HEK293 (cell line): ENCODE data around the gene FIBCD1.

Experiments used
- TRIM28 ChIP-seq: IDR thresholded peaks from 2 replicates; pipeline ENCODE4 v1.6.1; 2011; ENCODE audit warnings: low read length, control low read depth, borderline replicate concordance
- ZBTB26 ChIP-seq: fragments of 450-650 bp; formaldehyde crosslinking; optimal IDR thresholded peaks from 2 replicates; pipeline ENCODE3; 2016; ENCODE audit warnings: missing biosample characterization, mild to moderate bottlenecking, missing genetic modification characterization
- ZNF514 ChIP-seq: fragments of 450-650 bp; formaldehyde crosslinking; IDR thresholded peaks from 2 replicates; pipeline ENCODE4 v1.5.1; 2016; ENCODE audit warnings: missing biosample characterization, missing genetic modification characterization
- ZNF629 ChIP-seq: fragments of 450-650 bp; formaldehyde crosslinking; IDR thresholded peaks from 2 replicates; pipeline ENCODE4 v1.5.1; 2017; ENCODE audit warnings: missing biosample characterization, missing genetic modification characterization
- TF ChIP-seq, protein P1 (sequence below): fragments of 450-650 bp; formaldehyde crosslinking; IDR thresholded peaks from 2 replicates; pipeline ENCODE4 v1.5.1; 2016; ENCODE audit warnings: missing biosample characterization, missing genetic modification characterization
- TF ChIP-seq, protein P2 (sequence below): IDR thresholded peaks from 2 replicates; pipeline ENCODE4 v1.6.1; 2011; ENCODE audit warnings: mild to moderate bottlenecking, low read depth, low read length, borderline replicate concordance

DNA sequence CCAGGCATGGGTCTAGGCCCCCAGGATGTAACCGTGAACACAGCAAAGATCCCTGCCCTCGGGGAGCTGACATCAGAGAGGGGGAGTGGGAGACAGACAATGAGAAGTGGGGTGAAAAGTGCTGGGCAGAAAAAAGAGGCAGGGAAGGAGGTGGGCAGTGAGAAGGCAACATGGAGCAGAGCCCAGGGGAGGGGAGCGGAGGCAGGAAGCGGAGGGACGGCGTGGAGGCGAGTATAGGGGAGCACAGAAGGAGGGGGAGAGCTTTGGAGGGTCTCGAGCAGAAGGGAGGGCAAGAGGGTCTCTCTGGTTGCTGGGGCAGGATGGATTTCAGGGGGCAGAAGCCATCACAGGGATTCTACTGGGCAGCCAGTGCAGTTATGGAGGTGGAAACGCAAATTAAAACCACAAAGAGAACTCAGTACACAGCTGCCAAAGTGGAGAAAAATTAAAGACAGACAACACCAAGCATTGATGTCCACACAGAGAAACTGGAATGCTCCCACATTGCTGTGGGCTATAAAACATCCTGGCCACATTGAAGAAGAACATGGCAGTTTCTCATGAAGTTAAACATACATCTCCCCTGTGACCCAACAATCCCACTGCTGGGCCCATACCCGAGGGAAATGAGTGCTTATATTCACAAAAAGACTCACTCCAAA is 48.8 kb upstream of the FIBCD1 start:
- TF ChIP-seq, protein P1, sequence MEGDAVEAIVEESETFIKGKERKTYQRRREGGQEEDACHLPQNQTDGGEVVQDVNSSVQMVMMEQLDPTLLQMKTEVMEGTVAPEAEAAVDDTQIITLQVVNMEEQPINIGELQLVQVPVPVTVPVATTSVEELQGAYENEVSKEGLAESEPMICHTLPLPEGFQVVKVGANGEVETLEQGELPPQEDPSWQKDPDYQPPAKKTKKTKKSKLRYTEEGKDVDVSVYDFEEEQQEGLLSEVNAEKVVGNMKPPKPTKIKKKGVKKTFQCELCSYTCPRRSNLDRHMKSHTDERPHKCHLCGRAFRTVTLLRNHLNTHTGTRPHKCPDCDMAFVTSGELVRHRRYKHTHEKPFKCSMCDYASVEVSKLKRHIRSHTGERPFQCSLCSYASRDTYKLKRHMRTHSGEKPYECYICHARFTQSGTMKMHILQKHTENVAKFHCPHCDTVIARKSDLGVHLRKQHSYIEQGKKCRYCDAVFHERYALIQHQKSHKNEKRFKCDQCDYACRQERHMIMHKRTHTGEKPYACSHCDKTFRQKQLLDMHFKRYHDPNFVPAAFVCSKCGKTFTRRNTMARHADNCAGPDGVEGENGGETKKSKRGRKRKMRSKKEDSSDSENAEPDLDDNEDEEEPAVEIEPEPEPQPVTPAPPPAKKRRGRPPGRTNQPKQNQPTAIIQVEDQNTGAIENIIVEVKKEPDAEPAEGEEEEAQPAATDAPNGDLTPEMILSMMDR (tag by site-specific recombination), result no peak
- TF ChIP-seq ZBTB26 (tag by site-specific recombination), result no peak
- TF ChIP-seq, protein P2, sequence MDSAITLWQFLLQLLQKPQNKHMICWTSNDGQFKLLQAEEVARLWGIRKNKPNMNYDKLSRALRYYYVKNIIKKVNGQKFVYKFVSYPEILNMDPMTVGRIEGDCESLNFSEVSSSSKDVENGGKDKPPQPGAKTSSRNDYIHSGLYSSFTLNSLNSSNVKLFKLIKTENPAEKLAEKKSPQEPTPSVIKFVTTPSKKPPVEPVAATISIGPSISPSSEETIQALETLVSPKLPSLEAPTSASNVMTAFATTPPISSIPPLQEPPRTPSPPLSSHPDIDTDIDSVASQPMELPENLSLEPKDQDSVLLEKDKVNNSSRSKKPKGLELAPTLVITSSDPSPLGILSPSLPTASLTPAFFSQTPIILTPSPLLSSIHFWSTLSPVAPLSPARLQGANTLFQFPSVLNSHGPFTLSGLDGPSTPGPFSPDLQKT, result no peak
- TF ChIP-seq TRIM28, result no peak
- no peak for TF ChIP-seq ZNF629 (tag by site-specific recombination)
- no peak for TF ChIP-seq ZNF514
